Measurements from ENCODE around the gene RABL2B.

Gene RABL2B

GRCh38 chr22:50737728-50738648 lies 45.4 kb downstream of the RABL2B start, which contains the start of gene ACR:
Gene ACR, plus strand, starts transcription at chr22:50738204. Its CDS starts 32 bp downstream, at chr22:50738236.
- no peak for DNase-seq

GRCh38 chr22:50735739-50736030 lies 47.8 kb downstream of the RABL2B start:
- DNase-seq = no peak

- DNase-seq = no peak
Measured at GRCh38 chr22:50734986-50735738, 48.3 kb downstream of the RABL2B start.

GRCh38 chr22:50734343-50734771 lies 49.1 kb downstream of the RABL2B start:
- no peak for DNase-seq

GRCh38 chr22:50733521-50734342 lies 49.7 kb downstream of the RABL2B start:
- DNase-seq = peak; percentile 17

GRCh38 chr22:50732681-50733080 lies 50.8 kb downstream of the RABL2B start:
- no peak for DNase-seq

GRCh38 chr22:50731811-50732624 lies 51.4 kb downstream of the RABL2B start:
- peak; percentile 18 for DNase-seq

- no peak for DNase-seq
Measured at GRCh38 chr22:50730941-50731661, 52.3 kb downstream of the RABL2B start.

GRCh38 chr22:50730013-50730891 lies 53.2 kb downstream of the RABL2B start:
- DNase-seq = no peak

GRCh38 chr22:50729391-50730012 lies 53.9 kb downstream of the RABL2B start:
- DNase-seq = no peak

- no peak for DNase-seq
Measured at GRCh38 chr22:50728523-50728931, 54.9 kb downstream of the RABL2B start.

GRCh38 chr22:50727678-50728522 lies 55.5 kb downstream of the RABL2B start:
- DNase-seq = no peak

GRCh38 chr22:50726643-50727340 lies 56.6 kb downstream of the RABL2B start:
- DNase-seq = no peak

- DNase-seq = no peak
Measured at GRCh38 chr22:50725597-50725996, 57.8 kb downstream of the RABL2B start.

- DNase-seq = no peak
Measured at GRCh38 chr22:50724616-50725015, 58.8 kb downstream of the RABL2B start.

GRCh38 chr22:50723991-50724390 lies 59.4 kb downstream of the RABL2B start:
- DNase-seq = no peak

- no peak for DNase-seq
Measured at GRCh38 chr22:50722716-50723428, 60.6 kb downstream of the RABL2B start.

Data from fibroblast of skin of right quadriceps (primary cell).